EH (cell line): ENCODE measurements around the gene SYCN.
"Not testable (repeated sequence)": the region's sequence is repeated elsewhere in the genome, so short reads cannot be mapped to it uniquely, and the experiment has no call there.

Experiments used
- DNase-seq: peaks from one replicate; pipeline ENCODE4 v3.0.0-alpha.2; 2015; ENCODE audit warnings: low read depth

Gene SYCN

GRCh38 chr19:39224910-39225309, 20.8 kb upstream of the SYCN start:
- DNase-seq, result no peak

- DNase-seq, result peak; percentile 41
These were observed 19.7 kb upstream of the SYCN start for GRCh38 chr19:39223703-39224279.

GRCh38 chr19:39219108-39219507, 15.0 kb upstream of the SYCN start:
- DNase-seq, result not testable (repeated sequence)

GRCh38 chr19:39218230-39219007, 14.4 kb upstream of the SYCN start:
- DNase-seq, result no peak

DNA sequence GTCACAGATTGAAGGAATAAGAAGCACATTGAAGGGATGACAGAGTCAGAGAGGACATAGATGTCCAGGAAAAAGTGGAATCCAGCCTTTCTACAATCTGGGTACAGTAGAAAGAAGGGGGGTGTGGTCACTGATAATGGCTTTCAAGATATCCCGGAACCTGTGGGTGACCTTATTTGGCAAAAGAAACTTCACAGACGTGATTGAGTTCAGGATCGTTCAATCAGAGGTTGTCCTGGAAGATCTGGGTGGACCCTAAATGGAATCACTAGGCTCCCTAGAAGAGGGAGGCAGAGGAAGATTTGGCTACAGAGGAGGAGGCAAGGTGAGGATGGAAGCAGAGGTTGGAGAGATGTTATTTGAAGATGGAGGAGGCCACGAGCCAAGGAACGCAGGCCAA, 13.0 kb upstream of the SYCN start:
- DNase-seq, result no peak

DNA sequence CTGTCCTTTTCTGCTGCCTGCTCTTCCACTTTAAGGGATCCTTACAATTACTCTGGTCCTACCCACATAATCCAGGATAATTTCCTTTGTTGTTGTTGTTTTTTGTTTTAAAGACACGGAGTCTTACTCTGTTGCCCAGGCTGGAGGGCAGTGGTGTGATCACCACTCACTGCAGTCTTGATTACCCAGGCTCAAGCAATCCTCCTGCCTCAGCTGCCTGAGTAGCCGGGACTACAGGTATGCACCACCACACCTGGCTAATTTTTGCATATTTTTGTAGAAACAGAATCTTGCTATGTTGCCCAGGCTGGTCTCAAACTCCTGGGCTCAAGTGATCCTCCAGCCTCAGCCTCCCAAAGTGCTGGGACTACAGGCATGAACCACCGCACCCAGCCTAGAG, 11.3 kb upstream of the SYCN start:
- not testable (repeated sequence) for DNase-seq

- no peak for DNase-seq
These were observed 8.3 kb upstream of the SYCN start for GRCh38 chr19:39212375-39212742.

- peak; percentile 16 for DNase-seq
These were observed 7.8 kb upstream of the SYCN start for GRCh38 chr19:39211731-39212374.

- no peak for DNase-seq
These were observed 5.1 kb upstream of the SYCN start for GRCh38 chr19:39209196-39209595.

DNA sequence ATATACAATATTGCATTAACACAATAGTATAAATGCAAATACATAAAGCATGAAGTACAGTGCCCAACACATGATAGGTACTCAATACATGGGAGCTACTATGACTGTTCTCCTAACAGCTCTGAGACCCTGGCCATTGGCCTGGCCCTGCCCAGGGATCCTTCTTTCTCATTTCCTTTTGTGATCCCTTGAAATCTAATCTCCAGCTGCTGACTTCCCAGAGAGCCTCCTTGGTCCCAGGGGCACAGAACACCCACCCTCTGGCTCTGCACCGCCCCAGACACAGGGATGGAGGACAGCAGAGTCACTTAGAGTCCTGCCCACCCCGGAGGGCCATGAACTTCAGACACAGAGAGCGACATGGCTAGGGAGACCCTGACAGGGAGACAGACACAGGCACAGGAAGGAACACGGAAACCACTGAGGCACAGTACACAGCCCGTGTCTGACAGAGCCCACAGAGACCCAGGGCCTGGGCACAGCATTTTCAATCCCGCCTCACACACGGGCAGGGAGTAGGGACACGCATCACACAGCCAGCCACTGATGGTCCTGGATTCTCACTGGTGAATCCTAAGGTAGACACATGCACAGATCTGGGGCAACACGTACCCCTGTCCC, 4.2 kb upstream of the SYCN start:
- no peak for DNase-seq

- no peak for DNase-seq
These were observed 3.3 kb upstream of the SYCN start for GRCh38 chr19:39207293-39207836.

DNA sequence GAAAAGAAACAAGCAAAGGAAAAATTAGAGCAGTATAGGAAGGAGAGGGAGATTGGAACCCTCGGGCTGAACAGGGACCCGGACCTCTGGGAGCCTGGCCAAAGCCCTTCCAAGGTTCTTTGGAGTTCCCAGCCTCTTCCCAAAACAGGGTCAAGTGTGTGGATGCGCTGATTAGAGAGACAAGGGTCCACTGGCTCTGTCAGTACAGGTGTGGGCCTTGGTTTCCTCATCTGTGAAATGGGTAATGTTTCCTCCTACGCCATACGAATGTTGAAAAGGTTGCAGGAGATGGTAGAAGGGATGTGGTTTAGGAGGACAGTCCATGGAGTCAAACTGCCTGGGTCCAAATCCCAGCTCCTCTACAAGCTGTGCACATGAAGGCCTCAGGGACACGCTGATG, 2.1 kb upstream of the SYCN start:
- DNase-seq, result no peak

- DNase-seq, result no peak
These were observed 1.3 kb upstream of the SYCN start for GRCh38 chr19:39205449-39205764.

GRCh38 chr19:39202998-39203355, 1.1 kb downstream of the SYCN start:
- DNase-seq, result no peak

DNA sequence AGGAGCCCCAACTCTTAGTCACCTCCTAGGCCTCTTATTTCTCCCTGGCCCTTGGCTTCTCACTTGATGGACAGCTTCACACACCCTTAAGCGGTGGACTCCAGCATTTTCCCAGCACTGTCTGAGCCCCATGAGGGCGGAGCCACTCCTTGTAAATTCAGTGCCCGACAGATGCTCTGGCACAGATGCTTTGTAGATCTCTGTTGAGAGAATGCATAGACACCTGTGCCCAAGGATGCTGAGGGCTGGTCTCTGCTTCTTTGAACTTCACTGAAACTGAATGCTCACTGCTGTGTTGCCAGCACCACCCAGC, 3.3 kb downstream of the SYCN start:
- DNase-seq, result no peak

- no peak for DNase-seq
These were observed 3.8 kb downstream of the SYCN start for GRCh38 chr19:39200066-39200802.

DNA sequence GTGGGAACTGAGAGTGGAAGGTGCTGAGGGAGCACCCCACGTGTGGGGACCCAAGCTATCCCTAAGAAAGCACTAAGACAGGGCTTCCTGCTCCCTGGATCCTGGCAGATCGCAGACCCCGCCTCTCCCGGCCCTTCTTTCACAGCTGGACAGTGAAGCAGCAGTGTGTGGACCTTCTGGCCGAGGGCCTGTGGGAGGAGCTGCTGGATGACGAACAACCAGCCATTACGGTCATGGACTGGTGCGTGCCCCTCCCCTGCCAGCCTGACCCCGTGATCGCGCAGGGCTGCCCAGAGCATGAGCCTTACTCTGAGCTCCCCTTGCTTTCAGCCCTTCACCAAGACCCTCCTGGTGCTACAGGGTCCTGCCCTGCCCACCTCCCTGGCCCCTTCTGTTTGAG, 5.0 kb downstream of the SYCN start:
- peak; percentile 68 for DNase-seq

DNA sequence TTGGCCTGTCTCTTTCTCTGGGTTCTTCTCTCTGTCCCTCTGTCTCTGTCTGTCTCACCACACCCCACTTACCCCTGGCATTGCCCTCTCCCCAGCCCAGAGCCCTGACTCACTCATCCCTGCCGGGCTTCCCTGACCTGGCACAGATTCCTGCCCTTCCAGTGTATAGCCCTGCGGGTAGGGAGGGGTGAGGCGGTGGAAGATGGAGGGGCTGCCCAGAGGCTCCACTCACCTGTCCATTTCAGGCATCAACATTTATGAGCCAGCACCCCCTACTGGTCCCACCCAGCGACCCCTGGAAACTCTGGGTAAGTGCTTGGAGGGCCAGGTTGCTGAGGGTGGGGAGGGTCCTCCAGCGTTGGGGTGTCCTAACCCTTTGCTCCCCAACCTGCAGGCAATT, 6.3 kb downstream of the SYCN start:
- DNase-seq, result no peak

GRCh38 chr19:39196860-39197562, 7.1 kb downstream of the SYCN start, which contains the start of gene NCCRP1:
TSS of gene NCCRP1 (plus strand) at chr19:39196964. CDS start at chr19:39196983, 19 bp downstream.
- no peak for DNase-seq

DNA sequence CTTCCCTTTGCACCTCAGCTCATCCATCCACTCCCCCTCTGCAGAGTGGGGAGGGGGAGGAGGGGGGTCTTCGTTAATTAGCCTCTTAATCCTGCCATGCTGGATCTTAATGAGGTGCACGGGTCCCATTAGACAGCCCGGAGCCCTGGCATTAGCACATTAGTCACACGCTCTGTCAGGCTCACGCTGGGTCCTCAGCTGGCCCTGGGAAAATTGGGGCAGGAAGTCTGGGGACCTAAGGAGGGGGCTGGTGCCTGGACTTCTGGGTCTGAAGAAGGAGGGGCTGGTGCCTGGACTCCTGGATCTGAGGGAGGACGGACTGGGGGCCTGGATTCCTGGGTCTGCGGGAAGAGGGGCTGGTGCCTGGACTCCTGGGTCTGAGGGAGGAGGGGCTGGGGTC, 7.7 kb downstream of the SYCN start:
- no peak for DNase-seq

DNA sequence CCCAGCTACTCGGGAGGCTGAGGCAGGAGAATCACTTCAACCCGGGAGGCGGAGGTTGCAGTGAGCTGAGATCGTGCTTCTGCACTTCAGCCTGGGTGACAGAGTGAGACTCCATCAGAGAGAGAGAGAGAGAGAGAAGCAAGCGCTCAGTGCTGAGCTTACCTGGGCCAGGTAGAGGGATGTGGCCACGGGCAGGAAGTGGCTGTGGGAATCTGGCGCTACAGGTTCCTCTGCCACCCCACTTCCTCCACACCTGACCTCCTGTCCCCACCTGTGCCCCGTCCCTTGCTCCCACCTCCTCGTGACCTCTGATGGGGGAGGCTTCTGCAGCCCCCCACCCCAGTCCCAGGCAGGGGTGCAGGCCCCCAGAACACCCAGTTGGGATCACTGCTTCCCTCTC, 8.3 kb downstream of the SYCN start:
- no peak for DNase-seq
